ENCODE data around the gene DGKZ. TPM values are rescaled to one million over a fixed set of nuclear protein-coding genes. Genes with fewer than 3 reads are reported as not detected.

DGKZ gene
- total and polyA plus RNA-seq, 2 donors (not counting 3 experiments of a cell fraction or from before 2014, with no cell fraction given): 88.8 to 127 TPM

- intact Hi-C loops (cut with micrococcal nuclease): no loop called here
- no peak overlapping the region for H3K4me2 ChIP-seq (ENCODE audit: insufficient read depth, low read length)
- H3K27ac ChIP-seq (ENCODE audit: insufficient read depth, low read depth, low read length): no peak overlapping the region
- peaks cover 0 to 19% of the 10 kb centered on the region in 2 experiments for H3K36me3 ChIP-seq (ENCODE audit: control insufficient read depth in 2 of 2, extremely low read depth in 1 of 2, insufficient read depth in 2 of 2, low read length in 2 of 2)
- no peak overlapping the region for H2AFZ ChIP-seq (ENCODE audit: low read depth, low read length)
- no peaks in the 10 kb centered on the region for H3K79me2 ChIP-seq (ENCODE audit: control insufficient read depth, insufficient read depth, low read length)
- H3K4me3 ChIP-seq (replicated peaks in 1 of 3; ENCODE audit: insufficient read depth in 1 of 3, low read depth in 1 of 3, low read length in 3 of 3): no peak overlapping the region
- POLR2A ChIA-PET: no interaction called here
- TF ChIP-seq MYC (IDR thresholded peaks at IDR 0.05; ENCODE audit: low read depth, low read length) (no peak), FOS (IDR thresholded peaks at IDR 0.05; ENCODE audit: borderline replicate concordance, insufficient read depth, low read length) (no peak), JUN (IDR thresholded peaks at IDR 0.05; ENCODE audit: borderline replicate concordance, insufficient read depth, insufficient read length, low read depth) (no peak), POLR2AphosphoS5 (IDR thresholded peaks at IDR 0.05; ENCODE audit: insufficient read depth, low read depth, low read length) (no peak), POLR2A (IDR thresholded peaks at IDR 0.05; ENCODE audit: low read depth, low read length) (no peak), CTCF (IDR thresholded peaks at IDR 0.05; ENCODE audit: extremely low read depth in 1 of 2, insufficient read depth in 1 of 2, low read depth in 1 of 2, low read length in 2 of 2) (no peak), MAX (IDR thresholded peaks at IDR 0.05; ENCODE audit: insufficient read depth, insufficient read length) (no peak)
- no TSS peak for BruUV-seq (replicated peaks)
- dilution Hi-C loops (cut with MboI; ENCODE audit: extremely low pct_ligation_motif_present, low sequenced_read_pairs): no loop called here
- H4K20me1 ChIP-seq (replicated peaks; ENCODE audit: control insufficient read depth, extremely low read depth, insufficient read depth, low read length): no peaks in the 10 kb centered on the region
- H3K9me3 ChIP-seq (replicated peaks; ENCODE audit: control insufficient read depth, insufficient read depth, low read length): no peaks in the 10 kb centered on the region
- H3K4me1 ChIP-seq (ENCODE audit: control insufficient read depth, extremely low read depth, insufficient read depth, low read length): no peaks in the 10 kb centered on the region
- peaks cover 0 to 6% of the 10 kb centered on the region in 2 experiments for H3K27me3 ChIP-seq (ENCODE audit: control insufficient read depth in 2 of 2, insufficient read depth in 2 of 2, low read length in 2 of 2)
- H3K9me1 ChIP-seq (replicated peaks; ENCODE audit: control insufficient read depth, extremely low read depth, insufficient read depth, low read length): no peaks in the 10 kb centered on the region
- CTCF ChIA-PET: interaction anchor here (3.7 kb wide), 1 partner anchor 9 kb away, joined by 22 read pairs; no protein-coding TSS in a partner anchor
- DNase-seq (ENCODE audit: low read depth, low spot score) (no peak), FAIRE-seq (no peak)
- H3K9ac ChIP-seq (replicated peaks; ENCODE audit: extremely low read depth, insufficient read depth, low read length): no peak overlapping the region
Measured at GRCh38 chr11:46397526-46397925, 50.3 kb downstream of the DGKZ start.
